HG03432 (cell line): ENCODE data around the gene KRTAP10-1.
"Not testable (repeated sequence)": the region's sequence is repeated elsewhere in the genome, so short reads cannot be mapped to it uniquely, and the experiment has no call there.

Experiments used
- ATAC-seq: cut with Tn5 transposase; IDR thresholded peaks from one replicate; pipeline ENCODE4 v1.9.1; 2021; ENCODE audit warnings: mild to moderate bottlenecking, moderate library complexity; ENCODE audit not compliant: unreplicated experiment

The KRTAP10-1 gene

GRCh38 chr21:44571844-44572782 lies 32.1 kb upstream of the KRTAP10-1 start:
- ATAC-seq: no peak

GRCh38 chr21:44571296-44571695 lies 31.3 kb upstream of the KRTAP10-1 start:
- no peak for ATAC-seq

- no peak for ATAC-seq
These were observed 30.0 kb upstream of the KRTAP10-1 start for GRCh38 chr21:44569861-44570517.

GRCh38 chr21:44568667-44569556 lies 28.9 kb upstream of the KRTAP10-1 start:
- no peak for ATAC-seq

- no peak for ATAC-seq
These were observed 28.3 kb upstream of the KRTAP10-1 start for GRCh38 chr21:44568261-44568660.

GRCh38 chr21:44567481-44568171 lies 27.6 kb upstream of the KRTAP10-1 start:
- no peak for ATAC-seq

GRCh38 chr21:44566403-44566802 lies 26.4 kb upstream of the KRTAP10-1 start:
- ATAC-seq: no peak

- ATAC-seq: no peak
These were observed 25.0 kb upstream of the KRTAP10-1 start for GRCh38 chr21:44564886-44565598.

GRCh38 chr21:44564099-44564498 lies 24.1 kb upstream of the KRTAP10-1 start:
- ATAC-seq: no peak

- ATAC-seq: no peak
These were observed 18.7 kb upstream of the KRTAP10-1 start, which contains the start of gene KRTAP10-3 for GRCh38 chr21:44558695-44559094. Gene KRTAP10-3 (minus strand): TSS chr21:44558795. CDS start chr21:44558715, 80 bp downstream.

GRCh38 chr21:44558329-44558675 lies 18.3 kb upstream of the KRTAP10-1 start:
- not testable (repeated sequence) for ATAC-seq

- no peak for ATAC-seq
These were observed 17.7 kb upstream of the KRTAP10-1 start for GRCh38 chr21:44557491-44558328.

GRCh38 chr21:44556879-44557278 lies 16.9 kb upstream of the KRTAP10-1 start:
- no peak for ATAC-seq

GRCh38 chr21:44555200-44555875 lies 15.3 kb upstream of the KRTAP10-1 start:
- ATAC-seq: no peak

GRCh38 chr21:44552681-44553080 lies 12.7 kb upstream of the KRTAP10-1 start:
- ATAC-seq: no peak

GRCh38 chr21:44552136-44552535 lies 12.1 kb upstream of the KRTAP10-1 start:
- ATAC-seq: no peak

- no peak for ATAC-seq
These were observed 11.5 kb upstream of the KRTAP10-1 start, which contains the start of gene KRTAP10-2 for GRCh38 chr21:44551340-44551961. Gene KRTAP10-2 (minus strand): TSS chr21:44551505. CDS start chr21:44551458, 47 bp downstream.

- ATAC-seq: no peak
These were observed 10.8 kb upstream of the KRTAP10-1 start for GRCh38 chr21:44550807-44551206.
